Cardiac fibroblast (primary cell): ENCODE measurements around the gene DHRS2.

ENCODE experiments used
- DNase-seq, 2 donors: peaks; one replicate each; pipeline versions ENCODE4 v3.0.0 to v3.0.0-alpha.2; 2010; ENCODE audit warnings: low read depth in 2 of 2
- H3K4me3 ChIP-seq, 2 donors: replicated peaks in 1 of 2; 1 replicate in 1 of 2; 2 replicates in 1 of 2; pipeline ENCODE4 v1.5.1; 2011; ENCODE audit warnings: low read depth in 2 of 2, low read length in 2 of 2, mild to moderate bottlenecking in 2 of 2, moderate library complexity in 1 of 2
- TF ChIP-seq, protein P1 (sequence below): IDR thresholded peaks from one replicate; pipeline ENCODE4 v1.5.1; 2011; ENCODE audit warnings: low read depth, mild to moderate bottlenecking, low read length, inconsistent platforms

The DHRS2 gene

DNA sequence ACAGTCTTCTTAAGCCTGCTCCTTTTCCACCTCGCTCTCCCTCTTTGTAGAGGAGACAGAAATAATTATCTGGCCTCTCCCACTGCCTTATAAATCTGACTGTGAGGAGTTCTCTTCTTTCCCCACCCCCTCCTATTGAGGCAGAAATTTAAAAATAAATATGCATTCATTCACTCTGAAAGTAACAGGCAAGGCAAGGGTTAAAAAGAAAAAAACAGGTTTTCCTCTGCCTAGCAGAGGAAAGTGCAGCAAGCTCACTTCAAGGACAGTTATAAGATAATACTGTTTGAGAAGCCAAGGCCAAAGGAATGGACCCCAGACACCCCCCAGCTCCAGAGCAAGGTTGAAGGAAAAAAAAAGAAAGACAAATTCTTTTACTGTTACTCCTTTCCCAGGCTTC lies 56.3 kb downstream of the DHRS2 start:
- H3K4me3 ChIP-seq = no peak overlapping the region
- TF ChIP-seq, protein P1, sequence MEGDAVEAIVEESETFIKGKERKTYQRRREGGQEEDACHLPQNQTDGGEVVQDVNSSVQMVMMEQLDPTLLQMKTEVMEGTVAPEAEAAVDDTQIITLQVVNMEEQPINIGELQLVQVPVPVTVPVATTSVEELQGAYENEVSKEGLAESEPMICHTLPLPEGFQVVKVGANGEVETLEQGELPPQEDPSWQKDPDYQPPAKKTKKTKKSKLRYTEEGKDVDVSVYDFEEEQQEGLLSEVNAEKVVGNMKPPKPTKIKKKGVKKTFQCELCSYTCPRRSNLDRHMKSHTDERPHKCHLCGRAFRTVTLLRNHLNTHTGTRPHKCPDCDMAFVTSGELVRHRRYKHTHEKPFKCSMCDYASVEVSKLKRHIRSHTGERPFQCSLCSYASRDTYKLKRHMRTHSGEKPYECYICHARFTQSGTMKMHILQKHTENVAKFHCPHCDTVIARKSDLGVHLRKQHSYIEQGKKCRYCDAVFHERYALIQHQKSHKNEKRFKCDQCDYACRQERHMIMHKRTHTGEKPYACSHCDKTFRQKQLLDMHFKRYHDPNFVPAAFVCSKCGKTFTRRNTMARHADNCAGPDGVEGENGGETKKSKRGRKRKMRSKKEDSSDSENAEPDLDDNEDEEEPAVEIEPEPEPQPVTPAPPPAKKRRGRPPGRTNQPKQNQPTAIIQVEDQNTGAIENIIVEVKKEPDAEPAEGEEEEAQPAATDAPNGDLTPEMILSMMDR = no peak
- DNase-seq = no peak

DNA sequence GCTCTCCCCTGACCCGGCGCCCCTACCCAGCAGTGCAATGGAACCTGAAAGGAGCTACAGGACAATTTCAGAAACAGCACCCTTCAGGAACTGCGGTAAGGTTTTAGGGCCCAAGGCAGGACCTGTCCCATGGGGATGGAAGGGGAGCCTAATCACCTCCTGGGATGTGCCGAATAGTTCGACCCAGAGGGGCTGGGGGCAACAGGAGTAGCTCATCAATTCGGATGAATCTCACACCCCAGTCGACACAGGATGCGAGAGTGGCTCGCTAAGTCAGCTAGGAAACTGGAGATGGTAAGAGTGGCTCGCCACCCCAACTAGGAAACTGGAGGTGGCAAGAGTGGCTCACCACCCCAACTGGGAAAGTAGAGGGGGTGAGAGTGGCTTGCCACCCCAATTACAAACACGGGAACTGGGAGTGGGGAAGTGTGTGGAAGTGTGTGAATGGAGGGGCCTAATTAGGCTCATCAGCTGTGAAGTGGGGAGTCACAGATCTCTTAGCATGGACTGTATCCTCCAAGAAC lies 57.1 kb downstream of the DHRS2 start:
- H3K4me3 ChIP-seq = no peak overlapping the region
- no peak for DNase-seq
- TF ChIP-seq, protein P1 = no peak

DNA sequence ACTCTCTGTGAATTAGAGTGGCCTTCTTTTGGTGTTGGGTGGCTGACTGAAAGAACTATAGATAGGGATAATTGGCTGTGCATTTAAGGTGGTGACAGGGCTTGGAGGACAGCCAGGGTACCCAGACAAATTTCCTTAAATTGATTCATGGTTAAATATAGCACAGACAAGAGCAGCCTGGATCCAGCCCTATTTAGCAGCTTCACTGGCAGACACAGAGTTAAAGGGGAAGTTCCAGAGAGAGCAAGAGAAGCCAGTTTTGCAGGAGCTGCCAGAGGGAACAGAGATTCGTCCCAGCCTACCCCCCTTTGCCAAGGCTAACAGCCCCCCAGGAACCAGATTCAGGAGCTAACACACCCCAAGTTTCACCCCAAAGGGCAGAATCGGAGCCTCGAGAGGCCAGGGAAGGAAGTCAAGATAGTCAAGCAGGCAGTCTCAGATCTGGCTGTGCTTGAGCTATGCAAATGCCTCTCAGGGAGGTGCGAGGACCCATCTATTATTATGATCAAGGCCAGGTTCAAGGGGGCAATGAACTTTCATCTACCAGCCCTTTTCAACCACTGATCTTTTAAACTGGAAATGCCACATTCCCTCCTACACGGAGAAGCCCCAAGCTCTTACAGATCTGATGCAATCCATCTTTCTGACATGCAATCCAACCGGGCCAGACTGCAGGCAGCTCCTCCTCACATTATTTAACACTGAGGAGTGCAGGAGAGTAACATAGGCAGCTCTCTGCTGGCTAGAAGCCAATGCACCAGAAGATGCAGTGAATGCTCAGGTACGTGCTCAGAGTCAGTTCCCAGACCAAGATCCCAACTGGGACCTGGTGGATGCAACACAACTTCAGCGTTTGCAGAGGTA lies 58.2 kb downstream of the DHRS2 start:
- peak; percentile 34 to 49 for DNase-seq
- TF ChIP-seq, protein P1 = no peak
- no peak overlapping the region for H3K4me3 ChIP-seq
